Measurements from ENCODE around the gene FOXP1. TPM values are rescaled to one million over a fixed set of nuclear protein-coding genes. Genes with fewer than 3 reads are reported as not detected.

Gene FOXP1
- total RNA-seq, 1 experiment from 2014 or later, result 75.3 TPM

DNA sequence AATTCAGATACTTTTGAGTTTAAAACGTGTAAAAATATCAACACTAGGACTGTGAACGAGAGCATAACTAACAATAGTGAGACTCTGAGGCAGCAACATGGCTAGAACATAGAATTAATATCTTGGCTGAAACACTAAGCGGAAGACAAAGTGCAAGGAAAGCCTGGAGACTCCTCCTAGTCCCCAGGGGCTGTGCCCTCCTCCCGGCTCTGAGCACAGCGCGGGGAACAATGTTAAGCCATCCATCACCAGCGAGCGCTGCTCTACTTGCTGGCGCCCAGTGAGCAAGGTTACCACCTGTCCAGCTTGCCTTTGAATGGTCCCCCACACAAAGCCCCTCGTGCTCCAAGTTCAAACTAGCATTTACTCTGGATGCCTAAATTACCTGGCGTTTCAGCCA is 436.9 kb downstream of the FOXP1 start:
- H3K18ac ChIP-seq (ENCODE audit: insufficient read length, low read depth, low read length), result no peak overlapping the region
- TF ChIP-seq, protein P1, sequence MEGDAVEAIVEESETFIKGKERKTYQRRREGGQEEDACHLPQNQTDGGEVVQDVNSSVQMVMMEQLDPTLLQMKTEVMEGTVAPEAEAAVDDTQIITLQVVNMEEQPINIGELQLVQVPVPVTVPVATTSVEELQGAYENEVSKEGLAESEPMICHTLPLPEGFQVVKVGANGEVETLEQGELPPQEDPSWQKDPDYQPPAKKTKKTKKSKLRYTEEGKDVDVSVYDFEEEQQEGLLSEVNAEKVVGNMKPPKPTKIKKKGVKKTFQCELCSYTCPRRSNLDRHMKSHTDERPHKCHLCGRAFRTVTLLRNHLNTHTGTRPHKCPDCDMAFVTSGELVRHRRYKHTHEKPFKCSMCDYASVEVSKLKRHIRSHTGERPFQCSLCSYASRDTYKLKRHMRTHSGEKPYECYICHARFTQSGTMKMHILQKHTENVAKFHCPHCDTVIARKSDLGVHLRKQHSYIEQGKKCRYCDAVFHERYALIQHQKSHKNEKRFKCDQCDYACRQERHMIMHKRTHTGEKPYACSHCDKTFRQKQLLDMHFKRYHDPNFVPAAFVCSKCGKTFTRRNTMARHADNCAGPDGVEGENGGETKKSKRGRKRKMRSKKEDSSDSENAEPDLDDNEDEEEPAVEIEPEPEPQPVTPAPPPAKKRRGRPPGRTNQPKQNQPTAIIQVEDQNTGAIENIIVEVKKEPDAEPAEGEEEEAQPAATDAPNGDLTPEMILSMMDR (conservative IDR thresholded peaks at IDR 0.05), result no peak
- H3K9me3 ChIP-seq (ENCODE audit: control insufficient read depth, low read depth, low read length), result no peaks in the 10 kb centered on the region
- H3K27me3 ChIP-seq (ENCODE audit: insufficient read depth, low read length), result no peaks in the 10 kb centered on the region
- no peak for DNase-seq
- no peak overlapping the region for H3K9ac ChIP-seq (ENCODE audit: extremely low read depth, insufficient read length, low read length)
- WGBS (ENCODE audit: extremely low coverage, insufficient read length, low lambda C conversion rate), result no CpG with 5 or more reads among the region's 11 CpGs
- no peaks in the 10 kb centered on the region for H3K79me2 ChIP-seq (ENCODE audit: insufficient read depth, low read length)
- Mint-ChIP-seq H3K27ac (no peak overlapping the region; a peak in 1 of 7 replicates), H3K4me1 (peaks cover 40 to 42% of the 10 kb centered on the region in 2 experiments), H3K9me3 (no peaks in the 10 kb centered on the region), H3K36me3 (ENCODE audit: insufficient read depth in 1 of 3, low read depth in 3 of 3) (peaks cover 0 to 15% (median 8%) of the 10 kb centered on the region in 3 experiments; a peak in 3 of 7 replicates), H3K27me3 (ENCODE audit: low read depth) (no peaks in the 10 kb centered on the region), H3K4me3 (no peak overlapping the region)
- no peaks in the 10 kb centered on the region for H3K79me1 ChIP-seq (ENCODE audit: insufficient read depth, low read depth, low read length, poor library complexity, severe bottlenecking)
- no peaks in the 10 kb centered on the region for H3K23me2 ChIP-seq (ENCODE audit: insufficient read length, low read depth, low read length, poor library complexity, severe bottlenecking)
- H2BK20ac ChIP-seq (ENCODE audit: low read depth, low read length, poor library complexity, severe bottlenecking), result no peak overlapping the region
- no peak overlapping the region for H3K4ac ChIP-seq (ENCODE audit: low read depth, low read length)
- no peak overlapping the region for H2AK5ac ChIP-seq (ENCODE audit: insufficient read length, low read length)
- H3K56ac ChIP-seq (ENCODE audit: insufficient read length, low read depth, low read length), result no peak overlapping the region
- no peak overlapping the region for H4K8ac ChIP-seq (replicated peaks; ENCODE audit: insufficient read length, low read depth, low read length)
- no peak overlapping the region for H4K91ac ChIP-seq (ENCODE audit: insufficient read length, low read depth, low read length)
- no peak overlapping the region for H3K14ac ChIP-seq (ENCODE audit: insufficient read depth, low read length)
- H3K23ac ChIP-seq (ENCODE audit: insufficient read length, low read depth, low read length), result no peak overlapping the region
- H4K5ac ChIP-seq (ENCODE audit: insufficient read length, low read depth, low read length), result no peak overlapping the region
- no peak overlapping the region for H3K27ac ChIP-seq (ENCODE audit: insufficient read length, low read depth, low read length)
- H3K4me2 ChIP-seq (ENCODE audit: insufficient read depth, insufficient read length, low read length), result no peak overlapping the region
- no peaks in the 10 kb centered on the region for H4K20me1 ChIP-seq (ENCODE audit: control insufficient read depth, insufficient read depth, insufficient read length)
- no peak overlapping the region for H2BK120ac ChIP-seq (ENCODE audit: low read depth, low read length, poor library complexity, severe bottlenecking)
- peaks cover 11% of the 10 kb centered on the region; the same call in 1 of the 2 replicates for H3K4me1 ChIP-seq (ENCODE audit: insufficient read depth, low read length)
- no peak overlapping the region for H2BK12ac ChIP-seq (ENCODE audit: insufficient read length, low read depth, low read length)
- H3T11ph ChIP-seq (ENCODE audit: low read length), result no peak overlapping the region
- no peak overlapping the region for H2BK15ac ChIP-seq (ENCODE audit: low read depth, low read length)
- no peak overlapping the region for H2BK5ac ChIP-seq (ENCODE audit: insufficient read length, low read length)
- H2AFZ ChIP-seq (ENCODE audit: low read length), result no peak overlapping the region

Data from H9 (cell line).